Left kidney (tissue), 2 donors: ENCODE data around the gene TENT4B. TPM values are rescaled to one million over a fixed set of nuclear protein-coding genes. Genes with fewer than 3 reads are reported as not detected.

Source experiments
- DNase-seq: peaks from one replicate; pipeline ENCODE4 v3.0.0-alpha.2; 2013
- polyA plus RNA-seq: library from polyadenylated mRNA; unstranded; fragments of 120-200 nt; gene quantifications from one replicate; pipeline ENCODE4 v1.2.1, GENCODE V29; 2013; ENCODE audit not compliant: insufficient read length

The TENT4B gene
- polyA plus RNA-seq, 1 donor = 16.8 TPM

- DNase-seq = no peak
Observed at GRCh38 chr16:50195756-50196155, 42.6 kb downstream of the TENT4B start.

DNA sequence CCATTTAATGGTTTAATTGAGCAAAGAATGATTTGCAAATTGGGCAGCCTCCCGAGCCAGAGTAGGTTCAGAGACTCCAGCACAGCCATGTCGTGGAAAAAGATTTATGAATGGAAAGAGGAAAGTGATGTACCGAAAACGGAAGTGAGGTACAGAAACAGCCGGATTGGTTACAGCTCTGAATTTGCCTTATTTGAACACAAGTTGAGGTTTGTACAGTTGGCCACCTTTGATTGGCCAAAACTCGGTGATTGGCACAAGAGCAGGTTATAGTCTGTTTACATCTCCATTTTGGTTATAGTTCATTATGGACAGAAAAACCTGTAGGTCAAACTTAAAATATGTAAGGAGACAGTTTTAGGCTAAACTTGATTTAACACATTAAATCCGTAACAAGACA is 44.5 kb downstream of the TENT4B start:
- no peak for DNase-seq

DNA sequence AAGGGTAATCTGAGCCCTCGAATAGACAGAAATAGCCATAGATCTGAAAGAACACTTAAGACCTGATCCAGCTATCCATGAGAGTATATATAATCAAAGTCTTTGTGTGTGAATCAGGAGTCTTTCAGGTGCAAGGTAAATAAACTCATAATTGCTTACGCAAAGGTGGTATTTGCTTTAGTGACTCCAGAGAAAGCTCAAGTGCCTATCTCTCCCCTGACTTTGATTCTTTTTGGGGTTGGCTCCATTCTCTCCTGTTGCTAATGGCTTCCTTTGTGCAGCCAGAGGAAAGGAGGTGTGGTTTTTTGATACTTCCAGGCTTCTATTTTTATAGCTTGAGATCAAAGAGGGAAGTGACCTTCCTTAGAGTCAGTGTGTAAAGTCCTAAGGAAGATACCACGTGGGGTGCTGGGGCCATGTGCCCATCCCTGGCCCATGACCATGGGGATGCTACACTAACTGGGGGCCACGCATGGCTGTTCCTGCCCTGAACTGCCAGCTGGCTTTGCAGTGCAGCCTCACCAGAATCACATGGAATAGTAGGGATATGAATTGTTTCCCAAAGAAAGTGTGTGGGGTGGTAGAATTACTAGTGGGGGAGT is 45.8 kb downstream of the TENT4B start:
- no peak for DNase-seq

DNA sequence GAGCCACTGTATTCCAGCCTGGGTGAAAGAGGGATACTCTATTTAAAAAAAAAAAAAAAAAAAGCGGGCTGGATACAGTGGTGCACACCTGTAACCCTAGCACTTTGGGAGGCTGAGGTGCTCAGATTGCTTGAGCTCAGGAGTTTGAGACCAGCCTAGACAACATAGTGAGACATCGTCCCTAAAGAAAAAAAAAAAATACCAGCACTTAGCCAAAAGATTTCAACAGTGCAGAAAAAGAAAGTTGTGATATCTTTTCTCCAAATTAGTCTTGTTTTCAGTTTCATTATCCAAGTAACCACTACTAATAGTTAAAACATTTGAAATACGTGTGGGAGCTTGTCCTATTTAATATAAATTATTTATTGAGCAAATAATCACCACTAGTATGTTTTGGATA is 48.7 kb downstream of the TENT4B start:
- no peak for DNase-seq

GRCh38 chr16:50202926-50203624 is 50.0 kb downstream of the TENT4B start:
- no peak for DNase-seq

DNA sequence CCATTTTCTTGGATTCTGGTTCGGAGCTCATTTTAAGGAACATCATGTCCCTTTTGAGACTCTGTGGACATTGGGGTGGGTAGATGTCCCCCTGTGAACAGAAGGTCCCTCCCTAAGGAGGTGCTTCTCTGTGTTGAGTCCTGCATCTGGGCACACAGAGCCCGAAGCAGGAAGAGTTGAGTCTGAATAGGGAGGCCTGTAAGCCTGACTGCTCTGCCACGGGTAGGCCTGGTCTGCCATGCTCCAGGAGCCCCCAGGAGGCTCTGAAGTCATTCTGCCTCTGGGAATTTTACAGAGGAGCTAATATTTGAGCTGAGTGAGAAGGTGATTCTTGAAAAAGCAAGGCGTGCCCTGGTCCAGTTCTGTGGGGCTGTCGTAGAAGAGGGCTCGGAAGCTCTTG is 50.6 kb downstream of the TENT4B start:
- no peak for DNase-seq

GRCh38 chr16:50204453-50205108 is 51.5 kb downstream of the TENT4B start:
- DNase-seq = no peak

DNA sequence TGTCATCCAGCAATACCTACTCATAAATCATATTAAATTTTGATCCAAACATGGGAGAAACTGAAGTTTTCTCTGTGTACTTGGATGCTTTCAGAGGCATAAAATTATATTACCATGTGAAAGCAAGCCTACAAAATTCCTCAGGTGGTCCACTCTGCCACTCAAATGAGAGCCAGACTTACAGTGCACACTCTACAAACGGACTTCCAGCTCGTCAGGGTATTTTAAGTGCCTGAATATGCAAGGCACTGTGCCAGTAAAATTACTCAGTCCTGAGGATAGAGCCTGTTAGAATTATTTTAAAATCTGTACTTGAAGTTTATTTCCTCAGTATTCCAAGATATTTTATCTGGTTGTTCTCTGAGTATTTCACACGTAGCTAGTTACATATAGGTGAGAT is 54.5 kb downstream of the TENT4B start:
- no peak for DNase-seq

GRCh38 chr16:50208460-50208931 is 55.4 kb downstream of the TENT4B start:
- no peak for DNase-seq

DNA sequence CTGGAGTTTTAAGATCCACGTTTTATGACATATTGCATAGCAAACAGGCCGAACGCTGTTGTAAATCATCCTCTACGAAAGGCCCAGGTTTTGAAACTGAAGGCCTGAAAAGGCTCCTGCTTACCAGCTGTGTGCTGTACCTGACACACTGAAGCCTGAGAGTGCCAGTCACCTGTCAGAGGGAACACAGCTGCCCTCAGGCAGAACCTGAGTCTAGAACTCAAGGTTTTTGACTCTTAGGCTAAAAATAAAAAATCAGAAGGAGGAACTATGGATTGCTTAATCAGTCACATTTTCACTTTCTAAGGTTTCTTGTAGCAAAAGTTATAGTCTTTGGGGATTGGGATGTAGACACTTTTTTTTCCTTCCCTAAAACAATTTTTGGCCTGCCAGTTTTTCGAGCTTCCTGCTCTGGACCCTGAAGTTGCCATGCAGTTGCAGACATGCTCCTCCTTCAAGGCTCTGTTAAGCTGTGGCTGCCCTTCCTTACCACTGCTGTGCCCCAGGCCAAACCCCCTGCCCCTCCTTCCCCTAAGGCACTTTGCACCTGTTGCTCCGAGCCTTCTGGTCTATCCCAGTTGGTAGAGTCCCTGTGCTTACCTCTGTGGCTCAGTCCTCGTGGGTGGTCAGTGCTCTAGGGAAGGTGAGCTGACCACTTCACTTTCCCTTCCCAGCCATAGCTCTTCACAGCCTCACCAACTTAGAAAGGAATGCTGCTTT is 56.6 kb downstream of the TENT4B start:
- DNase-seq = no peak

DNA sequence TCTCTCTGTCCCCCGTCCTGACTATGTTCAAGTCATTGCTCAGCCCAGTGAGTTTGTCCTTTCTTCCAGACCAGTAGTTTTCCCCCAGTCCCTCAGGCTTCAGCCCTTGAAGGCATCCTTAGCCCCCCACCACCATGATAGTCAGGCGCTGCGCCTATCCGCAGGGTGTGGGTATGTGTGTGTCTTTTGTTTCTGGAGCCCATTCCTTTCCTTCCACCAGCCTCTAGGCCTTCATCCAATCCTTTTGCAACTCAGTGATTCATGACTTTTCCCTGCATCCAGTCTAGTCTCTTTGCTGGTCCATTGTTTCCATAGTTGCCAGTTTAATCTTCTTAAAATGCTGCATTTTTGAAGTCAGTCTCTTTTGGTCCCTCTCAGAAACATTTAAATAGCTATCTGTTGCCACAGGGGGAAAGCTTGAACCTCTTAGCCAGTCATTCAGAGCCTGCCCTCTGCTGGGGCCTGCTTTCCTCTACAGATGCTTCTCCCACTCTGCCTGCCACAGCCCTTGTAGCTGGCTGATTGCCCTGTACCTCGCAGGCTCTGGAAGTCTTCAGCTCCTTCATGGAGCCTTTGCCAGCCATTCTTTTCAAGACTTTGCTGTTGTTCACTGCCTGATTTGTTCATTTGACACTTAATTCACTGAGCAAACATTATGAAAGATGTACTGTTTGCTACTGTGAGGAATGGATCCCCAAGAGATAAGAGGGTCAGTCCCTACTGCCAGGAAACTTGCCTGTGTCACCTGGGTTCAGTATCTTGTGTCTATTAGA is 57.3 kb downstream of the TENT4B start:
- peak; percentile 73 for DNase-seq

DNA sequence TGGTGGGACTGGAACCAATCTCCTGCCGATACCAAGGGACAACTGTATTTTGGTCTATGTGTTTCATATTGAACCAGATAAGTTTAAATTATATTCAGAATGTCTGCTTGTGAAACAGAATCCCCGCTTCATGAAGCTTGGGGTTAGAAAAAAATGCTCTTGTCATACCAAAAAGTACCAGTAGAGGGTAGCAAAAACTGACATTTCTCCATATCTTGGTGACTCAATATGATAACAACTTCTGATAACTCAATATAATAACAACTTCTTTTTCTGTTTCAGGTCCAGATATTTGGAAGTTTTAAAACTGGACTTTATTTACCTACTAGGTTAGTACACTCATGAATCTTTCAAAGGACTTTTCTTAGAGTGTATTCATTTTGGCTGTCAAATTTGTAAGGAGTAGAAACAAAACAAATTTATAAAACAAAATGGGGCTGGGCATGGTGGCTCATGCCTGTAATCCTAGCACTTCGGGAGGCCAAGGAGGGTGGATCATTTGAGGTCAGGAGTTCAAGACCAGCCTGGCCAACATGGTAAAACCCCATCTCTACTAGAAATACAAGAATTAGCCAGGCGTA is 60.9 kb downstream of the TENT4B start:
- peak; percentile 59 for DNase-seq

DNA sequence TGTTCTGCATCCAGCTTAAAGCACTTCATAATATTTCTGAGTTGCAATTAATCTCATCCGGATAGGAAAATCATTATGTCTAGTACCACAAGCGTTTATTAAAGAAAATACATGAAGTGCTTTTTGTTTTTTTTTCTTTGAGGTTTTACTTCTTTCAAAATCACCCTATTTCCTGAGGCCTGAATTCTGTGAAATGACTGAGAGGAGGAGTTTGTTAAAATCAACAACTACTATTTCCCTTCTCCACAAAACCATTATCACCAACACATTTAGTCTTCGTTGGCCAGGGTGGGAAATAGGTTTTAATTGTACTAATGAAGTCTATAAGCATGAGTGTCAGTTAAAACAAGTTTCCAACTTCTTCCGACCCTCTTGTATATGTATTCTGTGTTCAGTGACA is 62.6 kb downstream of the TENT4B start:
- no peak for DNase-seq

- DNase-seq = no peak
Observed at GRCh38 chr16:50216231-50216630, 63.1 kb downstream of the TENT4B start.

- DNase-seq = no peak
Observed at GRCh38 chr16:50219402-50219975, 66.4 kb downstream of the TENT4B start.

GRCh38 chr16:50224286-50224685 is 71.2 kb downstream of the TENT4B start:
- no peak for DNase-seq

DNA sequence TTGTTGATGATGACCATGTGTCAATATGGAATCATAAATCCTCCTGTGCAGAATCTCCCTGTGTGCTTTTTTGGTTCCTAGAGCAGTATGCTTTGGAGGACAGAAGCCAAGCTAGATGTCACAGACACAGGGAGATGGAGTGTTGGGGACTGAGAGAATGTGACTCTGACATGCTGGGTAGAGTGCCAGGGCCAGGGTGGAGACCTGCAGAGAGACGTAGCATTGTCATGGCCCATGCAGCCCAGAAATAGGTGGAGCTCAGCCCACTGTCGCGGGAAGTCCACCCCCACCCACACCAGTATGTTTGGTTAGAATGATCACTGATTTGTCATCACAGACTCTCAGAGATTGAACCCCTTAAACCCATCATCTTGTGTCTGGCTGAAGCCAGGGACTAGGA is 74.0 kb downstream of the TENT4B start:
- no peak for DNase-seq

GRCh38 chr16:50227665-50228064 is 74.6 kb downstream of the TENT4B start:
- DNase-seq = no peak

- DNase-seq = no peak
Observed at GRCh38 chr16:50228364-50228868, 75.3 kb downstream of the TENT4B start.

- no peak for DNase-seq
Observed at GRCh38 chr16:50229149-50229726, 76.1 kb downstream of the TENT4B start.
